GM21367 (cell line): ENCODE measurements around the gene CCT5.
"Not testable (repeated sequence)": the region's sequence is repeated elsewhere in the genome, so short reads cannot be mapped to it uniquely, and the experiment has no call there.

Experiments
- ATAC-seq: cut with Tn5 transposase; IDR thresholded peaks from one replicate; pipeline ENCODE4 v1.9.1; 2021; ENCODE audit not compliant: unreplicated experiment

Gene CCT5

GRCh38 chr5:10297646-10298204, 47.6 kb downstream of the CCT5 start:
- ATAC-seq: no peak

- no peak for ATAC-seq
These were observed 50.2 kb downstream of the CCT5 start for GRCh38 chr5:10300246-10300645.

GRCh38 chr5:10301266-10301665, 51.2 kb downstream of the CCT5 start:
- ATAC-seq: no peak

- no peak for ATAC-seq
These were observed 51.9 kb downstream of the CCT5 start for GRCh38 chr5:10301842-10302610.

- no peak for ATAC-seq
These were observed 53.1 kb downstream of the CCT5 start for GRCh38 chr5:10303201-10303600.

GRCh38 chr5:10303699-10304170, 53.7 kb downstream of the CCT5 start:
- ATAC-seq: no peak

GRCh38 chr5:10304932-10305331, 54.9 kb downstream of the CCT5 start:
- ATAC-seq: no peak

- ATAC-seq: no peak
These were observed 56.0 kb downstream of the CCT5 start for GRCh38 chr5:10306114-10306513.

GRCh38 chr5:10306806-10307205, 56.7 kb downstream of the CCT5 start:
- ATAC-seq: no peak

GRCh38 chr5:10307206-10308148, 57.4 kb downstream of the CCT5 start, which contains the start of gene CMBL:
Gene CMBL, minus strand, starts transcription at chr5:10307902. Its CDS starts 17,140 bp downstream, at chr5:10290762.
- ATAC-seq: peak; percentile 83

GRCh38 chr5:10308844-10309243, 58.8 kb downstream of the CCT5 start:
- ATAC-seq: no peak

- no peak for ATAC-seq
These were observed 60.1 kb downstream of the CCT5 start for GRCh38 chr5:10310066-10310779.

- ATAC-seq: not testable (repeated sequence)
These were observed 60.9 kb downstream of the CCT5 start for GRCh38 chr5:10310835-10311570.

- no peak for ATAC-seq
These were observed 61.7 kb downstream of the CCT5 start for GRCh38 chr5:10311595-10312425.

- no peak for ATAC-seq
These were observed 65.1 kb downstream of the CCT5 start for GRCh38 chr5:10315201-10315600.
